Measurements from ENCODE around the gene MYH7B.
A peak's percentile ranks its signal among the peaks of the same experiment; 100 is the strongest.

Gene MYH7B

DNA sequence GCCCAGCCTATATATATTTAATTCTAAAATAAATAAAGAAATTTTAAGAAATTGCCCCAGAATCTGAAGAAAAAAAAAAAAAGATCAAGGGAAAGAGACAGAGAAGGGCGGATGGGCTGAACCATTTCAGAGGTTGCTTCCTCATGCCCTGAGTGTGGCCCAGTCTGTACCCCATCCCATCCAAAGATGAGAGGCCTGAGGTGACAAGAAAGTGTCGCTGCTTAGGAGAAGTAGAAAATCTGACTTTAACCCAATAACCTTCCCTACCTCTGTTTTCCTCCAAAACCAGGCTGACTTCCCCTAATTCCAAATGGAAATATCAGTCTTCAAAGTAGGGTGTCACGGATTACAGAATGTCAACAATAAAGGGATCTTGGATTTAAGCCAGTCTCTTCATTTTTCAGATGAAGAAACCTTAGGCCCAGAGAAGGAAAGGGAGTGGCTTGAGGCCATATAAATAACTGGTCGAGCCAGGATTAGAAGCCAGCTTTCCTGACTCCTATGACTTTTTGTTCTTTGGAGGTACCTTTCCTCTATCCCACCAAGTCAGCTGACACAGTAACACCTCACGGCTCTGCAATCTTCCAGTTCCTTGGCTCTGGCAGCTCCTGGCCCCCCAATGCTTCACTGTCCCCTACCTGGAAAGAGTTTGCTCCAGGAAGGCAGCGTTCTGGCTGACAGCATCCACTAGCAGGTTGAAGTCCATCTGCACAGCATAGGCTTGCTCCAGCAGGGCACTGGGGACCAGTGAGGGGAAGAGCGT is 10.2 kb upstream of the MYH7B start:
- no peak for DNase-seq

DNA sequence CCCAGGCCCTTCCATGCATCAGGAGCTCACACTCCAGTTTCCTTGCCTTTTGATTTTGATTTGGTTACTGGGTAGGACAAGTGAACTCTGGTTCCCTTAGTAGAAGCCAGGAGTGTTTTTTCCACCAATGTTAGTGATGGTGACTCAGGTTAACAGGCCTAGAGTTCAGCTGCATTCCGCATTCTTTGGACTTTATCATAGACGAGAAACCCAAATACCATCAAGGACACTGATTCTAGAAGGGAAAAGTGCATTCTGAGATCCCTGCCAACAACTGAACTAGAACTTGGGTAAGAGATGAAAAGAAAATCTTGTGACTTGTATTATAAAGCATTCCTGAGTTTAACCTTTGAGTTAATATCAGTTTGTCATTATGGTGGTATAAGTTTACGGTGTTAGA is 9.0 kb upstream of the MYH7B start:
- no peak for DNase-seq

DNA sequence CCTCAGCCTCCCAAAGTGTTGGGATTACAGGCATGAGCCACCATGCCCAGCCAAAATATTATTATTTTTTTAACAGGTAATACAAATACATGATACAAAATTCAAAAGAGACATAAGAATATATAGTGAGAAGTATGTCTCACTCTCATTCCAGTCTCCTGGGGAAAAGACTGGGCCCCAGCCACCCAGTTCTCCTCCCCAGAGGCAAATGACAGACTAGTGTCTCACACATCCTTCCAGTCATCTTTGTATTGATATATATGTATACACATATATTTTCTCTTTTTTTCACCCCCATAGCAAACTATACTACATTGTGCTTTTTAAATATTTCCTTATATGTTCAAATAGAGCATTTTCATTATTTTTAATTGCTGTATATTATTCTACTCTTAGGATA is 8.3 kb upstream of the MYH7B start:
- no peak for DNase-seq

DNA sequence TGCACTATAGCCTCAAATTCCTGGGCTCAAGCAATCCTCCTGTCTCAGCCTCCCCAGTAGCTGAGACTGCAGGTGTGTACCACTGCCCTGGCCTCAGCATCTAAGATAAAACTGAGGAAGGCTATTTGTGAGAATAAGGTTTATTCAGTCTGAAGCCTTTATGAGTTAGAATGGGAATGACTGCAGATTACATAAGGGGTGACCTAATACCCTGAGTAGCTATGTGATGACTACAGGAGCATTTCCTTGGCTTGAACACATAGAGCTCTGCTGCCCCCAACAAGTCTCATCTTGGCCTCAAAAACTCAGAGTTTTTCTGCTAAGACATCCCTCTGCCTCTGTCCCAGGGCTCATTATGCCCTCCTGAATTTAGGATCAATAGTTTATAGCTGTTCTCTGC is 7.6 kb upstream of the MYH7B start:
- DNase-seq = no peak

DNA sequence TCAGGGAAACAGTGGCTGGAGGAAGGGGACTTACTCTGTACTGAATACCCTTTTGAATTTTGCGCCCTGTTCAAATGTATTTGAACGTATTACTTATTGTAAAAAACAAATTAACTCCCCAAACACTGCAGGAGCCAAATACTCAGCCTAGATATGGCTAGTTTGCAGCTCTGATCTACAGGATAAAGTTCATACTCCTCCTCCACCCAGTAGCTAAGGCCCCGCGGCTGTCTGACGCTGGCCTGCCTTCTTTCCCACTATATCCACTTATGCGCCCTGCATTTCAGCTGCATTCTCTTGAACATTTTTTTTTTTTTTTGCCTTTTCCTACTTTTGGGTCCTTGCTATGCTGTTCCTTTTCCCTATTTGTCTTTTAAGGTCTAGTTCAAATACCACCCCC is 6.5 kb upstream of the MYH7B start:
- no peak for DNase-seq

DNA sequence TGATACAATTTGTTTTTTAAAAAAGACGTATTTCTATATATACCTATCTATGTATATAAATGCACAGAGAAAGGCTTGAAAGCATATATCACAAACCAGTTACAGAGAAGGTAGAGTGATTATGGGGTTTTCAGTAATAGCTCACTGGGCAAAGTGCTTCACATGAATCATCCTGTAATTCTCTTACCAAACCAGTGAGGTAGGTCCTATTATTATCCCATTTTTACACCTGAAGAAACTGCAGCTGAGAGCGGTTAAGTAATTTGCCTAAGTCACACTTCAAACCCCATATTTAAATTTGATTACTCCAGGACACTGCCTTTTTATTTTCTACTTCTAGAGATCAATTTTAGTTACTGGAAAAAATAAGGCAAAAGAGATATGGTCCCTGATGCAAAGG is 4.4 kb upstream of the MYH7B start:
- DNase-seq = no peak

DNA sequence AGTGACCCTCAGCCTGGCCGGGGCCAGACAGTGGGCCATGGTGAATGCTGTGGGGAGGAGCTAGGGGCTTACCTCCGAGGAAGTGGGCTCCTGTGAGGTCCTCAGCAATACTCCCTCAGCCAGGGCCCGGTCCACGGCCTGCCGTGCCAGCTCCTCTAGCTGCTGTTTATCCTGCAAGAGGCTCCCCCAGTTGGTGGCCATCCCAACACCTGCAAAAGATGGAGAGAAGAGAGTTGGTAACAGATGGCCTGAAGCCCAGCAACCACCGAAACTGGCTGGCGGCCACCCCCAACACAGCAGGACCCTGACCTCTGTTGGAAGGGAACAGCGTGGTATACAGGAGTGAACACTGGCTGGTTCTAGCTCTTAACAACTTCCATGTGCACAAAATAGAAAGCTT is 4.0 kb upstream of the MYH7B start:
- no peak for DNase-seq

DNA sequence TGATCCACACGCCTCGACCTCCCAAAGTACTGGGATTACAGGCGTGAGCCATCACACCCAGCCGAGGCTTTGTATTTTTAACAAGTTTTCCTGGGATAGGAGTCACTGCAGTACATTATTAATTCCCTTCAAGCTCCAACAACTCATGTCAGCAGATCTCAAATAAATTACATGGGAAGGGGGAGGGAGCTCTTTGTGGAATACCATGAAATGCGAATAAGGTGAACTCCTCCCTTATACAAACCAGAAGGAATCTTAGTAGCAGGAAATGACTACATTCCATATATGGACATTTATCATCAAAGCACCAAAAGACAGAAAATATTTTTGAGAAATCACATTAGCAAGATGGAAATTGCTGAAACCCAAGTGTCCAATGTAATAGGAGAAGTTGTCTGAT is 3.0 kb upstream of the MYH7B start:
- no peak for DNase-seq

DNA sequence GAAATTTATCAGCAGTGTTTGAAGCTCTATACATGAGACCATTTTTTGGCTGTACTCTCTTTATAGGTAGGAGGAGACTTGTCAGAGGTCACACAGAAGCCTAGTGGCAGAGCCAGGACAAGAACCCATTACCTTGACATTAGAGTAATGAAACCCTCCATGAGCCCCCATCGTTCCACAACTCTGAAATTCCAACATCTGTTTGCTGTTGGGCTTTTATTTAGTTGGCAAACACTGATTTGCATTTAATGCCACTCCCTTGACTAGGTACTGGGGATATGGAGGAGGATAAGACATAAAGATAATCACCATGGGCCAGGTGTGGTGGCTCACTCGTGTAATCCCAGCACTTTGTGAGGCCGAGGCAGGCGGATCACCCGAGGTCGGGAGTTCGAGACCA is 1.7 kb upstream of the MYH7B start:
- DNase-seq = no peak

DNA sequence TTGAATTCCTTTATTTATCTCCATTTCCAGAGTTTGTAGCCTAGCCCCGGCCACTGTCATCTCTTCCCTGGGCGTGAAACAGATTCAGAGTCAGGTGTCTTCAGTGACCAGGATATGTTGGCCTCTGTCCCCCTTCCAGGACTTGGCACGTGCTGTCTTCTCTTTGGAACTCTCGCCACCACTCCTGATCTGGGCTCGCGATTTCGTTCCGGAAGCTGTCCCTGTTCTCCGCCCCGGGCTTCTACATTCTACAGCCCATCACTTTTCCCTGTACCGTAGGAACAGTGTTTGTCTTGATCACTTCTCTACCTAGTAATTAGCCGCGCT is 801 bp upstream of the MYH7B start:
- DNase-seq = peak; percentile 51

DNA sequence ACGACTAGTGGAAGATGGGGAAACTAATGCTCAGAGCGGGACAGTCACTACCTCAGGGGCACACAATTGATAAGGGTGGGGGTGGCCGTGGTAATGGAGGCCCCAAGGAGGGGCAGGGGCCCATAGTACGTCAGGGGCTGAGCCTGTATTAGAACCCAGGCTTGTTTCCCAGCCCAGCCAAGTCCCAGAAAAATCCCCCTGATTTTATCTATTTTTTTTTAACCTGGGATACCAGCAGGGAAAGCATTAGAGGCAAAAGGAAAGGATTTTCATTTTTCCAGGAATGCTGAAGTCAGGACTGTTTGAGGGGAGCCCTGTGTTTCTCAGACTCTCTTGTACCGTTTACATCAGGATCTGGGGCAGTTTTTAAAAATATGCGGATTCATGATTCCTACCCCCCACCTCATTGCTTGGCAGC is 382 bp downstream of the MYH7B start:
- DNase-seq = no peak

DNA sequence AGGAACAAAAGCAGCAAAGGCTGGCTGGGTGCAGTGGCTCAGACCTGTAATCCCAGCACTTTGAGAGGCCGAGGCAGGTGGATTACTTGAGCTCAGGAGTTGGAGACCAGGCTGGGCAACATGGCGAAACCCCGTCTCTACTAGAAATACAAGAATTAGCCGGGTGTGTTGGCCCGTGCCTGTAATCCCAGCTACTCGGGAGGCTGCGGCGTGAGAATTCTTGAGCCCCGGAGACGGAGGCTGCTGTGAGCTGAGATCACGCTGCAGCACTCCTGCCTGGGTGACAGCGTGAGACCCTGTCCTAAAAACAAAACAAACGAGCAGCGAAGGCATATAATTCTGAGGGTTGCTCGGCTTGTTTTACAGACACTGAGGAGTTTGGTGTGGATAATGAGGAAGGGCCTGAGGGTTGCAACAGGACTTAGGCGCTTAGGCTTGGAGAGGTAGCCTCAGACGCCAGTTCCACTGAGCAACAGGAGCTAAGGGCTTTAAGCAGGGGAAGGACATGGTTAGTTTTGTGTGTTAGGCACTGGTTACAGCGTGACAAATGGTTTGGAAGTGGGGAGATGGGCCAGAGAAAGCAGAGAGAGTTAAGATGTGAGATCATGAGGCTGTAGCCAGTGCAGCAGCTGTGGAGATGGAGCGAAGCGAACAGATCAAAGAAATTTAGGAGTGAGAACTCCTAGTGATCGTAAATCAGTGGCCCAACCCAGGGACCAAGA is 1.2 kb downstream of the MYH7B start:
- no peak for DNase-seq

DNA sequence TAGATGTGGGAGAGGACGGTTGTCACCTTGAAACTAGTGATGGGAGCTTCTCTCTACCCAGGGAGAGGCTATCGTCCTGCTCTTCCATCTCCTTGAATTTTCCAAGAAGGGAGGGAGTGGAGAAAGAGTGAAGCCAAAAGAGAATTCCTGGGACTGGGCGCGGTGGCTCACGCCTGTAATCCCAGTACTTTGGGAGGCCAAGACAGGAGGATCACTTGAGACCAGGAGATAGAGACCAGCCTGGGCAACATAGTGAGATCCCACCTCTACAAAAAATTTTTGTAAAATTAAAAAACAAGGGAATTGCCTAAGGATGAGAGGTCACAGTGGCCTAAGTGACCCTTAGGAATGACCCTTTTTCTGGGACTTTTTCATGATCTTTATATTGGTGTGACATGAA is 8.8 kb downstream of the MYH7B start:
- no peak for DNase-seq

DNA sequence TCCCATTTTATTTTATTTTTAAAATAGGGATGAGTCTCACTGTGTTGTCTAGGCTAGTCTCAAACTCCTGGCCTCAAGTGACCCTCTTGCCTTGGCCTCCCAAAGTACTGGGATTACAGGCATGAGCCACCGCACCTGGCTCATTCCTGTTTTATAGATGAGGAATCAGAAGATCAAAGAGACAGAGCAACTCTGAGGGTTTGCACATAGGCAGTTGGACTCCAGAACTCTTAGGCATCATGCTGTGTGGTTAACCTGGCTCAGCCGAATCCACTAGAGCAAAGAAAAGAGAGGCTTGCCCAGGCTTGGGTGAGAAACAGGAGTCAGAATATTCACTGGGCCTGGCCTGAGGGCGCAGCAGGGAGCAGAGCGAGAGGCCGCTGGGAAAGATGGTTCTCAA is 9.4 kb downstream of the MYH7B start:
- DNase-seq = no peak

DNA sequence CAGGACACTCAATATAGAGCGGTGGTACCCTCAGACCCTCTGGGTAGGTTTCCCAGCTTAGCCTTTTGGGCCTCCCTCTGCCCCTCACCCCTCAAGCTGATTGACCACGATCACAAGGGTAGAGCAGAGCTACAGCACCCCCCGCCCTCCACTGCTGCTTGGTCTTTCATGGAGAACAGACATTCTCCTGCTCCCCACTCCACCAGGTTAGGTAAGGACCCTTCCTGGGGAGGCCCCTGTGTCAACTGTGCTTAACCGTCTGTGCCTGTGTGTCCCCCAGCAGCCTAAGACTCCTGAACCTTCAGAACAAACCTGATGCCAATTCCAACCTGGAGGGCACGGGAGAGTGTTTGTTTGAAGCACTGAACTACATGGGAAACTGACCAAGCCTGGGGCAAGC is 11.8 kb downstream of the MYH7B start:
- DNase-seq = no peak

DNA sequence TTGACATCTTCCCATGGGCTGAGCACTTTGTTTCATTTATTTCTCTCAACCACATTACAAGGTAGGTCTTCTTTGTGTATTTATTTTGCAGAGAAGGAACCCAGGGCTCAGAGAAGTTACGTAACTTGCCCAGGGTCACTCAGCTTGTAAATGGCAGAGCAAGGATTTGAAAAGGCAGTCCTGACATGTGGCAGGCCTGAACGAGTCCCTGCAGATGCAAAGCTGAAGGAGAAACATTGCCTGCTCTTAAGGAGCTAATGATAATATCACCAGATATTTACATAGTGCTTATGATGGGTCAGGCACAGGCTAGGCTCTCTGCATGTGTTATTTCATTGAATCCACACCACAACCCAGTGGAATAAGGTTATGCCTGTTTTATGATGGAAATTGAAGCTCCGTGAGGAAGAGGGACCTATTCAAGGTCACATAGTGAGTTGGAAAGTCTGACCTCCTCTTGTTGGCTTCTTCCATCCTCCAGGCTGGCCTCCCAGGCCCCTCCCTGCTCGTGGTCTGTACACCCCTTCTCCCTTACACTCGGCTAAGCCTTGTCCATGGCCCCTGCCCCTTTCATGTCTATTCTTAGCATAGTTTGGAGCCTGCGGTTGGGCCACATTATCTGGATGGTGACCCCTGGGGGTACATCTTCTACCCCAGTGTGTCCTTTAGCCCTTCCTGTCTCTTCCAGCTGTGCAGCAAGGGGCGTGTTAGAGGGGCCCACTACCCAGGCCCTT is 12.5 kb downstream of the MYH7B start:
- no peak for DNase-seq

DNA sequence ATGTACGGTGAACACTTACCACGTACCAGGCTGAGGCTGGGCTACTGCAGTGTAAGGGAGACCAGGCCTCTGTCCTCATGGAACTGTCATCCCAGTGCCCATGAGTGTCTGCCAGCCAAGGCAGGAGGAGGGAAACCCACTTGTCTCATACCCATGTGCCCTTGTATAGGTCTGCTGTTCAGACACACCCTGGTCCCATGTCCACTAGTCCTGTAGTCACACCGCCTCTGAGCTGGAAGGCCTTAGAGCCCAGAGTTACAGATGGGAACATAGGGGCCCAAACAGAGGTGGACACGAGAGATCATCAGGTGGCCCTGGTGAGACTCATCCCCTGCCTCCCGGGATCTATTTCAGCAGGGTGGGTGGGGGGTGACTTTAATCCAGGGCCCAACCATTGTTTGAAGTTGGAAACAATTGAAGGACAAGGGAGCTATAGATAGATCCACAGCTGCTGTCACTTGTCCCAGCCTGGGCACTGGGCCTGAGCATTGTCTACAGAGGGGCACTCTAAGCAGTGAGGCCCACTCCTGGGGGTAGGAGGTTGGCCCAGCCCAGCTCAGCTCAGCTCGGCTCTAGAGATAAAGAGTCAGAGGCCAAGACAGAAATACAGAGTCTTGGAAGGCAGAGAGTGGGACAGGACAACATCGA is 14.6 kb downstream of the MYH7B start:
- DNase-seq = no peak

DNA sequence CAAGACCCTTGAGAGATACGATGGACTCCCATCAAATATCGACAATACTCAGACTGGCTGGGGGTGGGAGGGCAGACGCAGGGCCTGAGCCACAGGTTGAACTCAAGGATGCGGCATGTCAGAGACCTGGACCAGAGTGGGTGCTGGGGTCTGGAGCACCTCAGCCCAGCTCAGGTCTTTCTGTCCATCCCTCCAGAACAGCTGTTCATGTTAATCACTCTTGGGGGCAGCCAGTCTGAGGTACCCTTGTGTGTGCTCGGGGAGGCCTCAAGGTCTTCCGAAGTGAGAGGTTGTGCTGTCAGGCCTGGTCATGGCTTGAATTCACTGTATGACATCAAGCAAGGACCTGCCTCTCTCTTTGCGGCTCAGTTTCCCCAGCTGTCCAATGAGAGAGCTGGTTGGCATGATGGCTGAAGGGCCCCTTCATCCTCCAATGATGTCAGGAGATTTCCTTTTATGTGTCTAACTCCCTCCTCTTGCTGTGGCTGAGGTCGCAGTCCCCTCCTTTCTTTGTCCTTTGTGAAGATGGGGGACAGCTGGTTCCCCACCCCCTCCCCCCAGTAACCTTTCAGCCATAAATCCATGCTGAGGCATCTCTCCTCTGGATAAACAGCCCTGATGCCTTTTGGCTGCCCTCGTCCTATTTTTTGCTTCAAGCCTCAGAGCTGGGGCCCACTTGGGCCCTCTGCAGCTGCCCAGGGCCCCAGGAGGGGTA is 15.3 kb downstream of the MYH7B start:
- no peak for DNase-seq

DNA sequence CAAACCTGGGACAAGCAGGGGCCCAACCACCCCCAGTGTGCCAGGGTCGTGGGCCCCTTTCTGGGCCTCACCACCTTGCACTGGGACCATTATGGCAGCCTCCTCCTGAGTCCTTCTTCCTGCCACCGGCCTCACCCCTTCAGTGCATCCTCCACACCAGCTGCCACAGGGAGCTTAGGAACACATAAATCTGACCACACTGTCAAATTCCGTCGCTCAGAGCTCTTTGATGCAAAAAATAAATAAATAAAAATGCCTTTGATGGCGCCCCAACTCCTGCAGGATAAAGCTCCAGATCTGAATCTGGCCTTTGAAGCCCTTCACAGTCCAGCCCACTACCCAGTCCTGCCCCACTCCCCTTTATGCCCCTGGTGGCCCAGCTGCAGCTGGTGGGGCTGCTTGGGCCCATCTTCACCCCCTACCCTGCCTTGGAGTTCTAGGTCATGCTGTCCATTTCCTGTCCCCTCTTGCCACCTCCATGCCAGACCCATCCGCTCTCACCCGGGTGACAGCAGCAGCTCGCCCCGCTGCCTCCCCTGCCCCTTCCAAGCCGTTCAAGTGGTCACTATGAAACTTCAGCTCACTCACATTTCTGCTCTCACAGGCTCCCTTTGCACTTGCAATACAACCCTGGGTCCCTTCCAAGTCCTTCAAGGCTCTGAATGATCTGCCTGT is 16.0 kb downstream of the MYH7B start:
- DNase-seq = no peak

DNA sequence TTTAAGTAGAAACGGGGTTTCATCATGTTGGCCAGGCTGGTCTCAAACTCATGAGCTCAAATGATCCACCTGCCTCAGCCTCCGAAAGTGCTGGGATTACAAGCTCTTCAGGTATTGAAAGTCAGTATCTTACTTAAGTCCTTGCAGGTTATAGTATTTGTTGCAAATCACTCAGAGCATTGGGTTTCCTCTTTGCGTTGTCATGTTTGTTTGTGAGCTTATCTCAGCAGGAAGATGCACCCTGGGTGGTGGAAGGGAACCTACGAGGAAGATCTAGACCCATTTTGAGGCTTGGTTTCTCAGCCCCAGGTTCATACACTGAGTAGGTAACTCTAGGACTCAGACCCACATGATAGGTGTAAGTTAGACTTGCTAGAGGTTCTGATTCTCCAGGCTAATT is 18.6 kb downstream of the MYH7B start:
- DNase-seq = no peak

DNA sequence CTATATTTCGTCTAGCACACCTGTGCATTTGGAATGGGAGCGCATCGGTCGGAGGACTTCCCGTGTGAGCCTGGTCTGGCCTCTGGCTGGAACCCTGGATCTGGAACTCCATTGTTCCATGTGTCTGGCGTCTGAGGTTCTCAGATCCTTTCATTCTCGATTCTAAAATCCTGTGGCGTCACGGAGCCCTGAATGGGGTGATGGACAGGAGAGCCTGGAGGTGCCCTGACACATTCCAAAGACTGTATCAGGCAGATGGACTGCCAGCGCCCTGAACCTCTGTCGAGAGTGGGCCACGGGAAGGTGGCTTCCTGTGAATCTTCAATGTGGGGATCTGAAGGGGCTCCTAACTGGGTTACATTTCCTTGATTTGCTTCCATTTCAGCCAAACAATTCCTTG is 20.6 kb downstream of the MYH7B start:
- DNase-seq = no peak

DNA sequence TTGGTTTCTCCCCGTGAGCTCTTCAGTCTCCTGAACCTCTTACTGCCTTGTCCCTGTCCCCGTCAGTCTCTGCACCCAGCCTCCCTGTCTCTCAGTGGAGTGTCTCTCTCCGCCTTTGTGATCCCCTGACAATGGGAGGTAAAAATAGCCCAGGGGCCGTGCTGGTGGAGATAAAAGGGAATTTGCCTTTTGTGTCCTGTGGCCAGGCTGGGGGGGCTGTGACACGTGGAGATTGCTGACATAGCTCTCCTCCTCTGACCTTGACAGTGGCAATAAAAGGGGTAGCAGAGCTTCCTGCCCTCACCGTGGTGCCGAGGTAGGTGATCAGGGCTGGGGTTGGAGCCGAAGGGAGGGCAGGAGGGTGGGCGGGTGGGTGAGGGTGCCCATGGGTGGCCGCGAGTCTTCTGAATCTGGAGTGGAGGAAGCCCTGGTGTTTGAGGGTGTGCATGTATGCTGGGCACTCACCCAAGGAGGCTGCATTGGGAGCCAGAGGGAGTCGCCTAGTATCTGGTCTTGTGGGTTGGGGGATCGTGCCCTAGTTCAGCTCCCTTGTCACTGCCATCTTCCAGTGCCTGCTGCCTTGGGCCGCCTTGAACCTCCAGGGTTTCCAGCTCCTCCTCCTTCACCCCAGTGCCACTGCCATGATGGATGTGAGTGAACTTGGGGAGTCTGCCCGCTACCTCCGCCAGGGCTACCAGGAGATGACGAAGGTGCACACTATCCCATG is 21.9 kb downstream of the MYH7B start:
- DNase-seq = no peak
